GM20431 (cell line): ENCODE results near the gene ADD1.

ENCODE experiments used
- in situ Hi-C: fragments of 300-500 bp; cut with MseI, MboI; formaldehyde crosslinking; loops from one replicate; pipeline ENCODE4 v1.15.0; 2020; ENCODE audit warnings: low sequenced_read_pairs; ENCODE audit not compliant: unreplicated experiment

ADD1 gene

GRCh38 chr4:2832309-2832980 lies 11.2 kb upstream of the ADD1 start:
- in situ Hi-C loops: no loop called here

- in situ Hi-C loops: no loop called here
Observed at GRCh38 chr4:2832981-2833670, 10.5 kb upstream of the ADD1 start.

DNA sequence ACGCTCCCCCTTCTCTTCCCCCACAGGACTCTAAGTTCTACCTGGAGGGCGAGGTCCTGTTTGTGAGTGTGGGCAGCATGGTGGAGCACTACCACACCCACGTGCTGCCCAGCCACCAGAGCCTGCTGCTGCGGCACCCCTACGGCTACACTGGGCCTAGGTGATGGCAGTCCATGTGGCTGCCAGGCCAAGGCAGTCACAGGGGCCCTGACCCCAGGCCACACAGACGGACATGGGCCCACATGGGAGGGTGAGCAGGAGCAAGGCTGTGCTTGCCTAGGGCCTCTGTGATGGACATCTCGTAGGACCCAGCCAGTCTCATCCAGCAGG lies 10.0 kb upstream of the ADD1 start:
- in situ Hi-C loops: no loop called here

- in situ Hi-C loops: no loop called here
Observed at GRCh38 chr4:2834001-2834921, 9.4 kb upstream of the ADD1 start.

DNA sequence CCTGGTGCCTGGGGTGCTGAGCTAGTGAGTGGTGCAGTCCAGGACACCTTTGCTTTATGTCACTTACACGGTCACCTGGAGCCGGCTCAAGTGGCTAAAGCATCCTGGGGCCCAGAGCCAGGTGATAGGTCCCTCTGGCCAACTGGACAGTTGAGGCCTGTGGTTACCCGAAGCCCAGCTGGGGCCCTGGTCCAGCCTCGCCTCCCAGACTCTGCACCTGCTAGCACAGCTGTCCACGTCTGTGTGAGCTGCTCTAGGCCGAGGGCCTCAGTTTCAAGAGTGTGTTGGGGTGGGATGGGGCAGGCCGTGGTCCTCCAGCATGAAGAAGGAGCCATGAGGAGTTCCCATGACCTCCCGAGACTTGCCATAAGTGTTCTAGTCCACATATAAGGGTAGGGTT lies 7.7 kb upstream of the ADD1 start:
- in situ Hi-C loops: no loop called here

GRCh38 chr4:2836391-2836859 lies 7.2 kb upstream of the ADD1 start:
- in situ Hi-C loops: no loop called here

- in situ Hi-C loops: no loop called here
Observed at GRCh38 chr4:2837110-2837903, 6.3 kb upstream of the ADD1 start.

GRCh38 chr4:2837904-2838496 lies 5.6 kb upstream of the ADD1 start:
- in situ Hi-C loops: no loop called here

DNA sequence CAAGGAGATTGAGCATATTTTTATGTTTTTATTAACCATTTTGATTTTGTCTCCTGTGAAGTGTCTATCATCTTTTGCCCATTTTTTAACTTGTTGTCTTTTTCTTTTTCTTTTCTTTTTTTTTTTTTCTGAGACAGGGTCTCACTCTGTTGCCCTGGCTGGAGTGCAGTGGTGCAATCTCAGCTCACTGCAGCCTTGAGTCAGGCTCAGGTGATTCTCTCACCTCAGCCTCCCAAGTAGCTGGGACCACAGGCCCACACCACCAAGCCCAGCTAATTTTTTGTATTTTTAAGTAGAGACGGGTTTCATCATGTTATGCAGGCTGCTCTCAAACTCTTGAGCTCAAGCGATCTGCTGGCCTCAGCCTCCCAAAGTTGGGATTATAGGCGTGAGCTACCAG lies 4.6 kb upstream of the ADD1 start:
- in situ Hi-C loops: no loop called here

- in situ Hi-C loops: no loop called here
Observed at GRCh38 chr4:2842687-2843262, 869 bp upstream of the ADD1 start.

DNA sequence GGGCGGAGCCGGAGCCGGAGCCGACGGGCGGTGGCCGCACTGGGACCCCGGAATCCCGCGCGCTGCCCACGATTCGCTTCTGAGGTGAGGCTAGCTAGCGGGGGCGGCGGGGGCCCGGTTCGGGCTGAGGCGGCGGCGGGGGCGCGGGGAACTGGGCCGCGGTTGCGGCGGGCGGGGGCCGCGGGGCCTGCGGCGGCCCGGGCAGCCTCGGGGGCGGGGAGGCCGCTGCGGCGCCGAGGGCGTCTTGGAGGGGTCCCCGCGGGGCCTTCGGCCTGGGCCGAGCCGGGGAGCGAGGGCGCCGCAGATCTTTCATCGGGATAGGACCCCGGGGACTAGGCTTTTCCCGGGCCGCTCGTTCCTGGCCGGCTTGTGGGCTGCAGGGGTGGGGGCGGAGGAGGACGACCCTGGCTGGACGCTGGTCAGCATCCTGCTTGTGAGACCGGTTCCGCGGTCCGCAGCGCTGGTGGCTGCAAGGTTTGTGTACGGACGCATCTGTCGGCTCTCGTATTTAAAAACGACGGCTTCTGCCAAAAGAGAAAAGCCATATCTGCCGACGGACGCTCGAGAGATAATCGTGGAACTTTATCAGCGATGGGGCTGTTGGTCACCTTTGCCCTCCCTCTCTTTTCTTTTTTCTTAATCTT lies 419 bp downstream of the ADD1 start:
- in situ Hi-C loops: no loop called here

DNA sequence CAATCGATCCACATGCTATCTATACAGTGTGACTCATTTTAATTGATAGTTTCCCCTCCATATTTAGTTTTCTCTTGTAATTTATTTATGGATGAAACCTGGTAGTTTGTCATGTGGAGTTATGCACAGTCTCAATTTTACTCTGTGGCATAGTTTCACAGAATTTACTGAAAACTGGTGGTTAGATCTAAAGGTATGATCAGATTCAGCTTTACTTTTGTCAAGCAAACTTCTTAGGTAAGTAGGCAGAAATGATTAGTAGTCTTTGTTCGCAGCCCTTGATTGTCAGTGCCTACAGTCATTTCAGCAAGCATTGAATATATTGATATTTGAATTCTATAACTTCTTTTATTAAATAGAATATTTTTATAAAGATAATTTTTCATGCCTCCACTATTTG lies 2.5 kb downstream of the ADD1 start:
- in situ Hi-C loops: no loop called here

- in situ Hi-C loops: no loop called here
Observed at GRCh38 chr4:2847302-2847871, 3.7 kb downstream of the ADD1 start.

DNA sequence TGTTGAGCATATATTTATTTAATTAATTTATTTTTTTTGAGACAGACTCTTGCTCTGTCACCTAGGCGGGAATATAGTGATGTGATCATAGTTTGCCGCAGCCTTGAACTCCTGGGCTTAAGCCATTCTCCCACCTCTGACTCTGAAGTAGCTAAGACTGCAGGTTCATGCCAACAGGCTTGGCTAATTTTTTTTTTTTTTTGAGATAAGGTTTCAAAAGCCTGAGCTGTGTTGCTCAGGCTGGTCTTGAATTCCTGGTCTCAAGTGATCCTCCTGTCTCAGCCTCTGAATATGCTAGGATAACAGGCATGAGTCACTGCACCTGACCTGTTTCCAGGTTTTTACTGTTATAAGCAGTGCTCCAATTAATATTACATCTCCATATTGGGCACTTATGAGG lies 4.8 kb downstream of the ADD1 start:
- in situ Hi-C loops: no loop called here

- in situ Hi-C loops: no loop called here
Observed at GRCh38 chr4:2849267-2850152, 5.9 kb downstream of the ADD1 start.

GRCh38 chr4:2850966-2851798 lies 7.5 kb downstream of the ADD1 start:
- in situ Hi-C loops: no loop called here

DNA sequence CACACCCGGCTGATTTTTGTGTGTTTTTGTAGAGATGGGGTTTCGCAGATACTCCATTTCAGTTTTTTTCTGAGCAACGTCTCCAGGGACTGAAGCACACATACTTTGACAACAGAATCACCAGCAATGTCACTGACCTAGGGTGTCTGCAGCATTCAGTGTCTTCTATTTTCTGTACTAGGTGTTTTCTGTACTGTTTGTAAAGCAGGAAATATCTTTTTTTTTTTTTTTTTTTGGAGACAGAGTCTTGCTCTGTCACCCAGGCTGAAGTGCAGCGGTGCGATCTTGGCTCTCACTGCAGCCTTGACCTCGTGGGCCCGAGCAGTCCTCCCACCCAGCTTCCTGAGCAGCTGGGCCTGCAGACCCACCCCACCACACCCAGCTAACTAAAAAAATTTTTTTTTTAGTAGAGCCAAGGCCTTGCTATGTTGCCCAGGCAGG lies 8.9 kb downstream of the ADD1 start:
- in situ Hi-C loops: no loop called here
